Left ventricle myocardium inferior (tissue), 1 donor: ENCODE data around the gene NIPA2. TPM values are rescaled to one million over a fixed set of nuclear protein-coding genes. Genes with fewer than 3 reads are reported as not detected.

Experiments used
- DNase-seq: peaks from one replicate; pipeline ENCODE4 v3.0.0-alpha.2; 2020
- H3K27ac ChIP-seq: fragments of 200-600 bp; replicated peaks from 2 replicates; pipeline ENCODE4 v1.8.0; 2021
- H3K27me3 ChIP-seq: fragments of 200-600 bp; 2 replicates; pipeline ENCODE4 v1.8.0; 2021; ENCODE audit warnings: low read depth
- H3K36me3 ChIP-seq: fragments of 200-600 bp; 2 replicates; pipeline ENCODE4 v1.8.0; 2021
- H3K4me1 ChIP-seq: fragments of 200-600 bp; 2 replicates; pipeline ENCODE4 v1.8.0; 2021
- H3K4me3 ChIP-seq: fragments of 200-600 bp; 2 replicates; pipeline ENCODE4 v1.8.0; 2021; ENCODE audit warnings: mild to moderate bottlenecking, moderate library complexity
- H3K9me3 ChIP-seq: fragments of 200-600 bp; replicated peaks from 2 replicates; pipeline ENCODE4 v1.8.0; 2021
- CTCF ChIP-seq: fragments of 200-600 bp; IDR thresholded peaks from 2 replicates; pipeline ENCODE4 v1.8.0; 2021; ENCODE audit warnings: antibody characterized with exemption, mild to moderate bottlenecking, borderline replicate concordance
- intact Hi-C: fragments of 100-400 bp; cut with micrococcal nuclease; formaldehyde crosslinking; loops from one replicate; pipeline ENCODE4 v1.11.0; 2022
- total RNA-seq: library from RNA; stranded (reverse); fragmentation: NEBNext Ultra II Directional; extraction: Animal tissue kit (Norgen Biotek cat#: 25700); gene quantifications from one replicate; pipeline ENCODE4 v1.2.1, GENCODE V29; 2021
- donor health status: DM: no; HTN: yes; CAD: no; lungs with severe emphysema.

The NIPA2 gene
- total RNA-seq, 1 donor from 2014 or later = 21.4 TPM

DNA sequence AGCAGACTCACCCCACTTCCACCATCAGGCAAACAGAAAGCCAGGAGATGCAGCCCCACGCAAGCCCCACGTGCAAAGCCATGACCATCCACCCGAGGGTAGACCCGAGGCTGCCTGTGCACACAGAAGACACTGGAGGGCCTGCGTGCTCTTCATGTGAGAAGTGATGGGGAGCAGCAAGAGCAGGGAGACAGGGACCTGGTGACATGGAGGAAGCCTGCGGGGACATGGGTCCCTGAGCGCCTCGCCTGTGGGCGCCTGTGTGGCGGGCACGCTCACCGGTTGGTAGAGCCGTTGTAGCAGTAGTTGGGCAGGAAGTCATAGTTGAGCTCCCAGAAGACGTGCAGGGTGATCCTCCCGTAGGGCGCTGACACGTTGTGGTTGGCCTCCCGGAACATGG, 65.0 kb downstream of the NIPA2 start:
- intact Hi-C loops = no loop called here

DNA sequence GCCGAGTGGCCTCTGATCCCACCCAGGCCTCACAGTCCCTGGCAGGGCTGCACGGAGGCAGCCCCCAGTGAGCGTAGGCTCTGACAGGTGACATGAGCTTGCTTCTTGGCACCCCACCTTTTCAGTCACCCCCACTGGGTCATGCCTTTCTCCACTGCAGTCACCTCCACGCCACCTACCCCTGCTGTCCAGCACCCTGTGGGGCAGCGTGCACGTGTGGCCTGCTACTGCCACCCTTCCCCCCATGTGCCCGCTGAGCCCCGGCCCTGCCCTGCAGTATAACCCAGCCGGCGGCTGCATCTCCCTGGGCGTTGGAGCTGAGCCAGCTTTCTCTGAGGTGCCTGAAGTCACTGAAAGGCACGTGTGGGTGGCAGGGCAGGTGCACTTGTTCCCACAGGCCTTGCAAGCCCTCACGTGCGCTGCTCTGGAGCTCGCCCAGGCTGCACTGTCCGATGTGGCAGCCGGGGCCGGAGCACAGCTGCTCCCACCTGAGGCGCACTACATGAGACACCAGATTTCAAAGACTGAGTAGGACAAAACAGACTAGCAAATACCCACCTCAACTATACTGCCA, 65.6 kb downstream of the NIPA2 start:
- Histone ChIP-seq H3K27me3 (no peaks in the 10 kb centered on the region), H3K4me1 (no peaks in the 10 kb centered on the region), H3K4me3 (no peak overlapping the region), H3K9me3 (no peaks in the 10 kb centered on the region), H3K27ac (no peak overlapping the region), H3K36me3 (peaks cover 77% of the 10 kb centered on the region)
- intact Hi-C loops = no loop called here
- no peak for TF ChIP-seq CTCF
- no peak for DNase-seq

More for the DNA sequence above, 65.0 kb downstream of the NIPA2 start:
- peaks cover 77% of the 10 kb centered on the region for H3K36me3 ChIP-seq
- H3K4me1 ChIP-seq = no peaks in the 10 kb centered on the region
- H3K27me3 ChIP-seq = no peaks in the 10 kb centered on the region
- no peak overlapping the region for H3K27ac ChIP-seq
- no peaks in the 10 kb centered on the region for H3K9me3 ChIP-seq
- DNase-seq = no peak
- H3K4me3 ChIP-seq = no peak overlapping the region
- TF ChIP-seq CTCF = no peak

DNA sequence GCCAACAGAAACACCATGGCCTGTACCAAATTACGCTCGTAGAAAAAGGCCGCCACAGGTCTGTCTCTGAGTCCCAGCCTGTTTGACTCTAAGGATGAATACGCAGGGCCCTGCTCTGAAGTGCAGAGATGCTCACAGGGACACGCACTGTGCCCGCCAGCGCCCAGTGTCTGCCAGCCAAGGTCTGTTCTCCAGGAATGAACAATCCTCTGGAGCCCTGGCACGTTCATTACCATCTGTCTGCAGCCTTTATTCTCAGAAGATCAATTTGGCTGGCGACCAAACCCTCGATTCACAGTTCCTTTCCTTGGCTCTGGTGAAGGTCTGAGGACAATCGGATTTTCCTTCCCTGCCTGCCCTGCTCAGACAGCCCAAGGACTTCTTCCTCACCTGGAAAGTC, 66.3 kb downstream of the NIPA2 start:
- intact Hi-C loops = no loop called here
- DNase-seq = no peak

DNA sequence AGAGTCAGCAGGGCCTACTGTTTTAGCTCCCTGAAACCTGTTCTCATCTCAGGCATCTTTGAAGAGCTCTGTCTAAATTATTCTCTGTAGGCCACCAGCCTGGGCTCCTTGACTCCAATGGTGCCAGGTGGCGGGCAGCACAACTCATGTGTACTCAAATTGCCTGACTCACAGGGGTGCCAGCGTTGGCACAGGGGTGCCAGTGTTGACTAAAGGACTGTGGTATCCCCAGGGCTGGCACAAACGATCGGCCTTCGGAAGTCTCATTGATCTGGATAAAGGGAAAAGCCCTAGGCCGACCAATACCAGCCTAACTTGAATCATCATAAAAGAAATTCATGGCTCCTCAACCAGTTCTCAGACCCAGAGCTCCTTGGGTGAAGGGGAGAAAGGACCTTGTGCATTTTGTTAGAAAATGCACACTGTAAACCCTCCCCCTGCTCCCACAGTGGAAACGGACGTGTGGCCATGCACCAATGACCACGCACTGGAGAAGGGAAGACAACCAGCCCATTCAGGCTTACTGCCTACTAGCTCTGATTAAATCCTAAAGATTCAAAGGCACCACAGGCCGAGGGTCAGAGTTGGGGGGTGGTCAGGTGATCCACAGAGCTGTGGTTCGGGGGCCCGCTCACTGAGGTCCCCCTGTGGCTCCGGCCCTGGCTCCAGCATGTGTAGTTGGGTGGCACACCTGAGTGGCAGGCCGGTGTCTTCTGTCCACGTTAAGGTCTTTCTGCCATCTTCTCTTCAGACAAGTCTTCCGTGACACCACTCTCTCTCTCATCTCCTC, 68.9 kb downstream of the NIPA2 start:
- TF ChIP-seq CTCF = no peak
- no peak overlapping the region for H3K27ac ChIP-seq
- intact Hi-C loops = no loop called here
- no peaks in the 10 kb centered on the region for H3K9me3 ChIP-seq
- H3K4me3 ChIP-seq = no peak overlapping the region
- no peak for DNase-seq
- H3K27me3 ChIP-seq = no peaks in the 10 kb centered on the region
- peaks cover 77% of the 10 kb centered on the region for H3K36me3 ChIP-seq
- H3K4me1 ChIP-seq = no peaks in the 10 kb centered on the region

More for the DNA sequence above, 66.3 kb downstream of the NIPA2 start:
- Histone ChIP-seq H3K4me3 (no peak overlapping the region), H3K27me3 (no peaks in the 10 kb centered on the region), H3K36me3 (peaks cover 77% of the 10 kb centered on the region), H3K9me3 (no peaks in the 10 kb centered on the region), H3K27ac (no peak overlapping the region), H3K4me1 (no peaks in the 10 kb centered on the region)
- TF ChIP-seq CTCF = no peak

- H3K4me3 ChIP-seq = no peak overlapping the region
- no peak for TF ChIP-seq CTCF
- no peaks in the 10 kb centered on the region for H3K4me1 ChIP-seq
- H3K27ac ChIP-seq = no peak overlapping the region
- H3K36me3 ChIP-seq = peaks cover 77% of the 10 kb centered on the region
- intact Hi-C loops = no loop called here
- H3K27me3 ChIP-seq = no peaks in the 10 kb centered on the region
- no peaks in the 10 kb centered on the region for H3K9me3 ChIP-seq
- no peak for DNase-seq
Measured at GRCh38 chr15:22908830-22909229, 70.4 kb downstream of the NIPA2 start.
